GM12891 (cell line): ENCODE measurements around the gene CYTH1.

Experiments used
- POLR2A ChIP-seq: IDR thresholded peaks from 2 replicates; pipeline ENCODE4 v1.6.1; 2011; ENCODE audit warnings: low read depth, low read length, control low read depth
- POLR2AphosphoS5 ChIP-seq: IDR thresholded peaks from 2 replicates; pipeline ENCODE4 v1.6.1; 2011; ENCODE audit warnings: low read depth, low read length, control low read depth
- TAF1 ChIP-seq: IDR thresholded peaks from 2 replicates; pipeline ENCODE4 v1.6.1; 2011; ENCODE audit warnings: low read depth, low read length, control low read depth

DNA sequence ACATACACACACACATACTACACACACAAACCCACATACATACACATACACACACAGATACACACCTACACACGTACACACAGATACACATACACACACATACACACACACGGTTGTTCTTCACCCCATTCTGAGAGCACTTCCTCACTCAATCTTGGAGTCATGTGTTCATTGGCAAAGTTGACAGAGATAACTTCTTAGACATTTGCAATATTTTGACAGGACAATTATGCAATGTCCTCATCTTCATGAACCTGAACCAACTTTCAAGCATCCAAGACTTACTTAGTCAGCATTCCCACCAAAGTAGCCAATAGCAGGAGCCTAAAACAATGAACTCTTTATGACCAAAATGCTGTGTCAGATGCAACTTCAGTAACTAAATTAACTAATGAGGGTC, 127.7 kb downstream of the CYTH1 start:
- TF ChIP-seq POLR2AphosphoS5, result no peak
- no peak for TF ChIP-seq POLR2A
- TF ChIP-seq TAF1, result no peak
